Stromal cell of bone marrow (primary cell): ENCODE data around the gene USH1C.

Experiments
- DNase-seq: peaks from one replicate; pipeline ENCODE4 v3.0.0-alpha.2; 2012; ENCODE audit warnings: low read depth

The USH1C gene

GRCh38 chr11:17547051-17547577, 2.9 kb upstream of the USH1C start, which contains the start of gene OTOG:
Gene OTOG, plus strand, starts transcription at chr11:17547259. Its CDS starts 114 bp downstream, at chr11:17547373.
- no peak for DNase-seq

GRCh38 chr11:17546240-17546639, 2.0 kb upstream of the USH1C start:
- DNase-seq, result no peak

GRCh38 chr11:17543574-17544180, 539 bp downstream of the USH1C start:
- DNase-seq, result no peak

- DNase-seq, result no peak
These were observed 1.2 kb downstream of the USH1C start for GRCh38 chr11:17543041-17543440.

GRCh38 chr11:17542249-17542648, 2.0 kb downstream of the USH1C start:
- DNase-seq, result no peak

GRCh38 chr11:17541330-17541885, 2.8 kb downstream of the USH1C start:
- DNase-seq, result no peak

- no peak for DNase-seq
These were observed 3.4 kb downstream of the USH1C start for GRCh38 chr11:17540807-17541206.

- no peak for DNase-seq
These were observed 5.5 kb downstream of the USH1C start for GRCh38 chr11:17538731-17539130.

GRCh38 chr11:17538054-17538453, 6.2 kb downstream of the USH1C start:
- DNase-seq, result no peak

GRCh38 chr11:17537261-17537660, 7.0 kb downstream of the USH1C start:
- no peak for DNase-seq

- DNase-seq, result no peak
These were observed 8.7 kb downstream of the USH1C start for GRCh38 chr11:17535488-17535887.

- DNase-seq, result no peak
These were observed 10.3 kb downstream of the USH1C start for GRCh38 chr11:17533778-17534415.

GRCh38 chr11:17533341-17533740, 10.9 kb downstream of the USH1C start:
- DNase-seq, result no peak

GRCh38 chr11:17532784-17533183, 11.4 kb downstream of the USH1C start:
- no peak for DNase-seq

GRCh38 chr11:17531636-17532113, 12.5 kb downstream of the USH1C start:
- DNase-seq, result peak; percentile 38

- no peak for DNase-seq
These were observed 13.1 kb downstream of the USH1C start for GRCh38 chr11:17531071-17531600.

- no peak for DNase-seq
These were observed 14.4 kb downstream of the USH1C start for GRCh38 chr11:17529844-17530185.

GRCh38 chr11:17528906-17529843, 15.0 kb downstream of the USH1C start:
- DNase-seq, result no peak

- DNase-seq, result no peak
These were observed 16.0 kb downstream of the USH1C start for GRCh38 chr11:17528181-17528691.

- DNase-seq, result no peak
These were observed 16.6 kb downstream of the USH1C start for GRCh38 chr11:17527628-17527995.

- no peak for DNase-seq
These were observed 17.1 kb downstream of the USH1C start for GRCh38 chr11:17526931-17527627.
